Fibroblast of peridontal ligament (primary cell): ENCODE results near the gene ZXDC.

Source experiments
- DNase-seq: peaks from one replicate; pipeline ENCODE4 v3.0.0-alpha.2; 2010; ENCODE audit errors: extremely low read depth

The ZXDC gene, protein sequence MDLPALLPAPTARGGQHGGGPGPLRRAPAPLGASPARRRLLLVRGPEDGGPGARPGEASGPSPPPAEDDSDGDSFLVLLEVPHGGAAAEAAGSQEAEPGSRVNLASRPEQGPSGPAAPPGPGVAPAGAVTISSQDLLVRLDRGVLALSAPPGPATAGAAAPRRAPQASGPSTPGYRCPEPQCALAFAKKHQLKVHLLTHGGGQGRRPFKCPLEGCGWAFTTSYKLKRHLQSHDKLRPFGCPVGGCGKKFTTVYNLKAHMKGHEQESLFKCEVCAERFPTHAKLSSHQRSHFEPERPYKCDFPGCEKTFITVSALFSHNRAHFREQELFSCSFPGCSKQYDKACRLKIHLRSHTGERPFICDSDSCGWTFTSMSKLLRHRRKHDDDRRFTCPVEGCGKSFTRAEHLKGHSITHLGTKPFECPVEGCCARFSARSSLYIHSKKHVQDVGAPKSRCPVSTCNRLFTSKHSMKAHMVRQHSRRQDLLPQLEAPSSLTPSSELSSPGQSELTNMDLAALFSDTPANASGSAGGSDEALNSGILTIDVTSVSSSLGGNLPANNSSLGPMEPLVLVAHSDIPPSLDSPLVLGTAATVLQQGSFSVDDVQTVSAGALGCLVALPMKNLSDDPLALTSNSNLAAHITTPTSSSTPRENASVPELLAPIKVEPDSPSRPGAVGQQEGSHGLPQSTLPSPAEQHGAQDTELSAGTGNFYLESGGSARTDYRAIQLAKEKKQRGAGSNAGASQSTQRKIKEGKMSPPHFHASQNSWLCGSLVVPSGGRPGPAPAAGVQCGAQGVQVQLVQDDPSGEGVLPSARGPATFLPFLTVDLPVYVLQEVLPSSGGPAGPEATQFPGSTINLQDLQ

DNA sequence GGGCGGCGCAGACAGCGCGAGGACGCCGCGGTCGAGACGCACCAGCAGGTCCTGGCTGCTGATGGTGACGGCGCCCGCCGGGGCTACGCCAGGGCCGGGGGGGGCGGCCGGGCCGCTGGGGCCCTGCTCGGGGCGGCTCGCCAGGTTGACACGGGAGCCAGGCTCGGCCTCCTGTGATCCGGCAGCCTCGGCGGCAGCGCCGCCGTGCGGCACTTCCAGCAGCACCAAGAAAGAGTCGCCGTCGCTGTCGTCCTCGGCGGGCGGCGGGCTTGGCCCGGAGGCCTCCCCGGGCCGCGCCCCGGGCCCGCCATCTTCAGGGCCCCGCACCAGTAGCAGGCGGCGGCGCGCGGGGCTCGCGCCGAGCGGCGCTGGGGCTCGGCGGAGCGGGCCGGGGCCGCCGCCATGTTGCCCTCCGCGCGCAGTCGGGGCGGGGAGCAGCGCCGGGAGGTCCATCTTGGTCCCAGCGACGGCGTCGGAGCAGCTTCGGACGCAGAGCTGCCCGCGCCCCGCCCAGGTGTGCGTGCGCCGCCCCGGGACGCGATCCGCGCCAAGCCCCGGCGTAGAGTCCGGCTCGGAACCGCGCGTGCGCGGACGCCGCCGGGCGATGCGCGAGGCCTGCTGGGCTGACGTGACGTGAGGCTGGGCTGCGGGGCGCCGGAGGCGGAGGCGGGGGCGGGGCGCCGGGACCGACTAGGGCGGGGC is at the start of gene ZXDC:
ZXDC (minus strand) TSS at position 479 of the 702 bp plus-strand sequence; CDS start at position 453, 26 bp downstream.
- peak; percentile 91 for DNase-seq

DNA sequence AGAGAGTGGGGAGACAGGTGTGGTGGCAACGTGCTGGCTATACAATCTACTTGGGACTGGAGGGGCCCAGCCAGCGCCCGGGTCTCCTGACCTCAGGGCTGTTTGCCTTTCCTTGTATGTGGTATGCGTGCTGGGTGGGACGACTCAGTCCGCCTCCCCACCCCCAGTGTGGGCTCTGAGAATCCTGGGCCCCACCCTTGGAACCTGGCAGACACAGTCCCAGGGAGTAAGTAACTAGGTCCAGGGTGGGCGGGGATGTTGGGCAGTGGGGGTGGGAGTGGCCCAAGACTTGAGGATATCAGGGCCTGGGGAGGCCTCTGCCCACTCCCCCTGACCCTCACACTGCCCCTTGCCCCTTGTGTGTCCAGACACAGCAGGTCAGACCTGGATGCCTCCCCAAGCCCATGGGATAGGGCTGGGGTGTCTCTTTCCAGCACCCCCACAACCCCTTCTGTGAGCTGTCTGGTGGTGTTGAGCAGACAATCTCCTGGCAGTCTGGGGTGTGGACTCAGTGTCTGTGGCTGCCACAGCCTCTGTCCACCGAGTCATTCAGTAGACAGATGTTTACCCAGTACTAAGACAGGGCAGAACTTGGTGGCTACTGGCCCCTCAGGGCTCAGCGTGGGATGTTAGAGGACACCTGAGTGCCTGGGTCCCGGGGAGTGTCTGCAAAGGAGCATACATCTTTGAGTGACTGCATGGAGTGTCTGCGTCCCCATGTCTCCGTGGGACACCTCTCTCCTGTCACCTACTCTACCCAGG is 49.6 kb upstream of the ZXDC start:
- no peak for DNase-seq

DNA sequence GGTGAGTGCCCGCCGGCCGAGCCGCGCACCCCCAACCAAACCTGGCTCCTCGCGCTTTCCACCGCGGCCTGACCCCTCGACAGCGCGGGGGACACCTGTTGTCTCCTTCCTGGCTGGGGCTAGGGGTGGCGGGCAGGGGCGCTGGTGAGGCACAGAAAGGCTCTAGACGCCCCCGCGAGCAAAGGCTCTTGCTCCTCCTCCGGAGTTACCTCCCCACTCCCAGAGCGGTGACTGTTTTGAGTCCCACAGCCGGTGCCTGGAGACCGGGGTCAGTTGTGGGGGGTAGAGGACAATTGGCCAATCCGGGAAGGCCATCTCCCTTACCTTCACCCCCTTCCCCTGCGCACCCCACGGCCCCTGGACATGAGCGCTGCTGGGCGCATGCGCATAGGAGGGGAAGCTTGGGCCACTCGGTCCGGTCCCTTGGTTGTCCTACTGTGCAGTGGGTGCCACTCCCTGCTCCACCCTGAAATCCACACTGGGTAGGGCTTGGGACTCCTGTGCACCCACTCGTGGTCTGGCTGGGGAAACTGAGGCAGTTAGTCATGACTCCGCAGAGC is 48.8 kb upstream of the ZXDC start:
- no peak for DNase-seq

DNA sequence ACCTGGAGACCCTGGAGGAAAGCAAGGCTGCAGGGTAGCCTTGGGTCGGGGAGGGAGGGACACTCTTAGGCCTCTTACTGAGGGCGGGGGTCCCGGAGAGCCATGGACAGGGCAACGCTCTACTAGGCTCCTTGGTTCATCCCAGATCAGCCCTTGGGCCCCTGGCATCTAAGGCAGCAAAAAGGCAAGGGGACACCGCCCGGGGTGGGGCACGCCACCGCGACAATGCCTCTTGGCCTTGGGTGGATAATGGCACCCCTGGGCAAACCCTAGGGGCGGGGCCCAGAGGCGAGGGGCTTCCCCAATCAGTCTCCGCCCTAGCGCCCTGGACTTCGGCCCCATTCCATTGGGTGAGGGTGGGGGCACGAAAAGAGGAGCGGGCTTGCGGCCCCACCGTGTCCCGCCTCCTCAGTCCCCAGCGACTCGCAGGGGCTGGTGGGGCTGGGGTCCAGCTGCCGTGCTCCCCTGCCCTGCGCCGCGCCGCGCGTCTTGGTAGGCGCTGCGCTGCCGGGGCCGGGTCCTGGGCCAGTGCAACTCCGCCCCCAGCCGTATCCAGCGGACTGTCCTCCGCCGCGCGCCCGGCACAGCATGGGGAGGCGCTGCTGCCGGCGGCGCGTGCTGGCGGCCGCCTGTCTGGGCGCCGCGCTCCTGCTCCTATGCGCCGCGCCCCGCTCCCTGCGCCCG is 48.2 kb upstream of the ZXDC start, which contains the start of gene CHST13:
CHST13 (plus strand) TSS at position 411 of the 684 bp plus-strand sequence; CDS start at position 589, 178 bp downstream.
- no peak for DNase-seq

DNA sequence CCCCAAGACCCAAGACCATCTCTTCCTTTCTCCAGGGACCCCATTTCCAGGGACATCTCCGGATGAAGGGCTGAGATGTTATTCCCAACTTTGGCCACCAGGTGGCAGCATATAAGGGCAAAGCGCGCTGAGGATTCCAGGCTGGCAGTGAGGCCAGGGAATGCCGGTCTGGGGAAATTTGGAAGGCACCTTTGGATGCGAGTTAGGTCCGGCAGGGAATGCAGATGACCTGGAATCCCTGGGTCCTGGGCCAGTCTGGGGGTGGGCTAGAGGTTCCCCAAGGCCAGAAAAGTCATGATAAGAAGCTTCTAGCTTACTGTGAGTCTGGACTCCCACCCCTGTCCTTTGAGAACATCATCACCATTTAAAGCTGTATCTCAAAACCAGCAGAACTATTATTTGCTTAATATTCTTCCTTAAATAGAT is 46.7 kb upstream of the ZXDC start:
- DNase-seq: peak; percentile 57

DNA sequence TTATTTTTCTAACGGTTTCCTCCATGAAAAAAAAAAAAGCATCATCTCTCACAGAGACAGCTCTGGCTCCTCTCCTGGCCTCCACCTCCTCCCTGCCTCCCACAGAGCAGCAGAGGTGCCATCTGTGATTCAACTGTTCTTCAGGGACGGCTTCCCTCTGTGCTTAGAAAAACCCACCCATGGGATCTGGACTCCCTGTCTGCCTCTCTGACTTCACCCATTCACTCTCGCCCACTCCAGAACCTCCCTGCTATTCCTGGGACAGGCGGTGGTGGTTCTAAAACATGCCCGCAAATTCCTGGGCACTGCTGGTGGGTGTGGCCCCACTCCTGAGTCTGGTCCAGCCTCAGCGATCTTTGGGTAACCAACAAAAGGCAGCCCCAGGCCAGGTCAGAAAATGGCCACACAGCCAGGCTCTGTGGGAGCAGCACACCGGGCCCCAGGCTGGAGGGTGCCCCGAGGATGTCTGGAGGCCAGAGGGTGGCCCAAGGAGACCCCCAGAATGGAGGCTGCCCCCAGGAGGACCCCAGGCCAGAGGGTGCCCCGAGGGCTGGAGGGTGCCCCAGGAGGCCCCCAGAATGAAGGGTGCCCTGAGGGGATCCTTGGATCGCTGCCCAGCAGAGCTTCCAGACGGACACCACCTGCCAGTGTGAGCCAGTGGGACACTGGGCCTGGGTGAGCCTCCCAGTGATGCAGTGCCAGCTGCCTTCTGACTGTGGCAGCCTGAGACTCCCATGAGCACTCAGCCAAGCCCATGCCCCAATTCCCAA is 45.6 kb upstream of the ZXDC start:
- DNase-seq: no peak

DNA sequence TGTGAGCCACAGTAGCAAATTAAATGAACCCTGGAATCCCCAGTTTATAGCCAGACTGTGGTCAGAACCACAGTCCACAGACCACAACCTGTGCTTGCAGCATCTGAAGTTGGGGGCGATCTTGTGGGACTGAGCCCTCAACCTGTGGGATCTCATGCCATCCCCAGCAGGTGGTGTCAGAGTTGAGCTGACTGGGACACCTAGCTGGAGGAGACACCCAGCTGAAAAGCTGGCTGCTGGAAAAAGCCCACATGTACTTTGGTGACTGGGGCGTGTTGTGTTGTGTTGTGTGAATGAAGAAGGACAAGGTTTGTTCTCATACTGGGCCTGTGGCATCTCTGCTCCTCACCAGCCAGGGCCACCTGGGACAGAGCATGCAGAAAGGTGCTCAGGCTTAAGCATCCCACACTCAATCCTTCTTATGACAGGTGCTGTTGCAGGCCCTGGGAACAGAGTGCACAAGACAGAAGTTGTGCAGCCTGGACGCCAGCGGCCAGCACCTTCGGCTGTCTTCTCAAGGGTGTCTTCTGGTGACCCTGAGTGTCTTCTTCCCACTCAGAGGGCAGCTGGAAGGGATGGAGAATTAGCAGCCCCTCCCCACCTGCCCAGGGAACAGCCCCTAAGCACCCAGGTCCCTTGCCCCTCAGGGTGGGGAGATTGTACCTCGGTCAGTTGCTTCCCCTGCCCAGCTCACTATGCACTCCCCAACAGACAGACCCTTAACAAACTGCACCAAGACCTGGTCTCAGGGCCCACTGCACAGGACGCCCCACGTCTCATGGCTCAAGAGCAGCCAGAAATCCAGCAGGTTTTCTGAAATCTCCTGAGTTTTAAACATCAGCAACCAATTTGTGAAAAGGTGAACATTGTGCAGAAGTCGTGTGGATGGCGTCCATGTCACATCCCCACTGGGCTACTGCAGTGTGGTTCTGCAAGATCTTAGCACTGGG is 44.1 kb upstream of the ZXDC start:
- DNase-seq: no peak

DNA sequence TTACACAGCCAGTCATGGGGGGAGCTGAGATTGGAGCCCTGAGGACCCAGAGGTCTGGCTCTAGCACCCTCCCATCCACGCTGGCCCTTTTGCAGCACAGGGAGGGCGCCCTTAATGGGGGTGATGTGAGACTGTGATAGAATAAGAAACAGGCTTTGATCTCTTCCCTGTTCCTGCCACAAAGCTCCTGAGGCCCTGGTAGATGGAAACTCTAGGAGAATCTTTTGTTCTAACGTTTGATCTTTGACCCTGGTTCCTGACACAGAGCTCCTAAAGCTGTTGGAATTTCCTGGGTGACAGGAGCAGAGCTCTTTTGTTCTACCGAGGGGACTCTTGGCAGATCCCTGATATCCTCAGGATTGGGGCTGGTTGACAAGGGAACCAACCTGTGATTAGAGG is 43.1 kb upstream of the ZXDC start:
- DNase-seq: no peak

DNA sequence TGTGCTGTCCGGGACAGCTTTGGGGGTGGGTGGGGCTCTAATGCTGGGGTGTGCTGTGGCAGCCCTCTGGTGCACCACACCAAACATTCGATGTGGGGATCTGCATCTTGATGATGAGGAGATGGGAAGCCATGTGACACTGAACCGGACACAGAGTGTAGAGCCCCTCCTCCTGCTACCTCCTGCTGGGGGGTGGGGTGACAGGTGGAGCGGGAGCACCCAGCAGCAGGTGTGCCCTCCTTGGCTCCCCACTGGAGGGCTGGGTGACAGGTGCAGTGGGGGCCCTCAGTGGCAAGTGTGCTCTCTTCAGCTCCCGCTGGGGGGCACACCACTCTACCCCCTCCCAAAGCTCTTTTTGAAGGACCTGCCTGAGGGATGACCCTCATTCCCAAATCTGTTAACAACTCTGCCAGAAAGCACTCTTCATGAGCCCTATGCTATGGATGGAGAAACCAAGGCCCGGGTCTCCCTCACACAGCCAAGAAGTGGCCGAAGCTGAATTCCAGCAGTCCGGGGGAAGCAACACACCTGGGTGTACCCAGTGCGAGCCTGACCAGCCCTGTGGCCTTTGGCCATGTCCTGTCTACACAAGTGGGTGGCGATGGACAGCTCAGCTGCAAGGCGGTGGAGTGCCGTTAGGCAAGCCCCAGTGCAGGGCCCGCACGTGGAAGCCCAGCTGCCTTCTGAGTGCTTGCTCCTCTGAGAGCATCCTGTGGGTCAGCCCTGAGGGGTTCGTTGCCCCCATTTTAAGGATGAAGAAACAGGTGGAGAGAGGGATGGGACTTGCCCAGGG is 42.5 kb upstream of the ZXDC start:
- DNase-seq: no peak

DNA sequence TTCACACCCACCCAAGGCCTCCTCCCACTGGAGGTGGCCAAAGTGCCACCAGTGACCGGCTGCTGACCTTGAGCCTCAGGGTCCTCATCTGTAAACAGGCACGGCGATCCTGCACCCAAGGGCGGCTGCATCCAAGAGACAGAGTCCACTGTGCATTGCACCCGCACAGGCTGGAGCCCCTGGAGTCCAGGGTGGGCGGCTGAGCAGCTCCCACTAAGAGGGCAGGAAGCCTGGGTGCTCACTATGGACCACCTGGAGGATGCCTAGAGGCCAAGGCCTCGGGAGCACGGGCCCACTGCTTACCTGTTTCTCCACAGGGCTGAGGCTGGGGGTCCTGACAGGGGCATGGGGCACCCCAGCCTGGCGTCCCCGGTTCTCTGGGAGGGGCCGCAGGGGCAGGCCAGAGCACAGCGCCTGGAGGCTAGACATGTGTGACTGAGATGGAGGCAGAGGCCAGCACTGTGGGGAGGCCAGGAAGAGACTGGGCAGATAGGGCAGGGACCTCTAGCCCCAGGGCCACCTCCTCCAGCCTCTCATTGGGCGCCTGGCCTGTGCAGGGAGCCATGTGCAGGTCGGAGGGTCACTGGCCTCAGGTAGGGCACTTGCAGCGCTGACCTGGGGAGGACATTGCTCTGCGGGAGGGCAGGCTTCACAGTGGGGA is 41.7 kb upstream of the ZXDC start, which contains the start of gene UROC1:
UROC1 (minus strand) TSS at position 483 of the 661 bp plus-strand sequence; CDS start at position 429, 54 bp downstream.
- DNase-seq: no peak

DNA sequence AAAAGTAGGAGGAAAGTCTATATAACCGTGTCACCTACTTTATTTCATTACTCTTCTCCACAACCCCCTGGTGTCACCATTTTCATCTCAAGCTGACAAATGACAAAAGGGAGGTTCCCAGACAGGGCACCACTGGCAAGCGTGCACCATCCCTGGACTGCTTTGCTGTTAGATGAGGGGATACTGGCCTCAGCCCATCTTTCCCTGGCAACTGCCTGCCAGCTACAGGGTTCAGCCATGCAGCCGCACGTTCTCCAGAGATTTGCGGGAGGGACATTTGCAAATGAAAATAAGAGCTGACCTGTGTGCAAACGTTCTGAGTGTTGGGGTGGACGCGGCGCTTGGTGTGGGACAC is 41.2 kb upstream of the ZXDC start:
- no peak for DNase-seq

DNA sequence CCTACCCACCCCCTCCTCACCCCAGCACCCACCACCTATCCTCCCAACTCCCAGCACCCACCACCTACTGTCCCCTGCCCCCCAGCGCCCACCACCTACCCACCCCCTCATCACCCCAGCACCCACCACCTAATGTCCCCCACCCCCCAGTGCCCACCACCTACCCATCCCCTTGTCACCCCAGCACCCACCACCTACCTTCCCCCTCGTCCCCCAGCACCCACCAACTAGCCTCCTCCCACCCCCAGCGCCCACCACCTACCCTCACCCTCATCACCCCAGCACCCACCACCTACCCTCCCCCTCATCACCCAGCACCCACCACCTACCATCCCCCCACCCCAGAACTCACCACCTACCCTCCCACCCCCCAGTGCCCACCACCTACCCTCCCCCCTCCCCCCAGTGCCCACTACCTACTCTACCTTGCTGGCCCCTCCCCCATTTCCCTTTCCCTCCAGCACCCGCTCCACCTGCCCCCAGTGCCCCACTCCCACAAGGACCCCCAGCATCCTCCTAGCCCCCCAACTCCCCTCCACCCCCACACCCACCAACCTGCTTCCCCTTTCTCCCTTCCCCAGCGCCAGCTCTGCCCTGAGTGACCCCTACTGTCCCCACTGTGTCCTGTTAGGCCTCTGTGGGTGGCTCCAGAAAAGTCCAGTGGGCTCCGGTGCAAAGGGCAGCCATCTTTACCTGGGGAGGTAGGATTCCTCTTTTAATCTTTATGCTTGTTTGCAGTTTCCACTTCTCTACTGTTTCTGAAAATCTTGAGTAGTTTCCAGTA is 40.7 kb upstream of the ZXDC start:
- DNase-seq: no peak

DNA sequence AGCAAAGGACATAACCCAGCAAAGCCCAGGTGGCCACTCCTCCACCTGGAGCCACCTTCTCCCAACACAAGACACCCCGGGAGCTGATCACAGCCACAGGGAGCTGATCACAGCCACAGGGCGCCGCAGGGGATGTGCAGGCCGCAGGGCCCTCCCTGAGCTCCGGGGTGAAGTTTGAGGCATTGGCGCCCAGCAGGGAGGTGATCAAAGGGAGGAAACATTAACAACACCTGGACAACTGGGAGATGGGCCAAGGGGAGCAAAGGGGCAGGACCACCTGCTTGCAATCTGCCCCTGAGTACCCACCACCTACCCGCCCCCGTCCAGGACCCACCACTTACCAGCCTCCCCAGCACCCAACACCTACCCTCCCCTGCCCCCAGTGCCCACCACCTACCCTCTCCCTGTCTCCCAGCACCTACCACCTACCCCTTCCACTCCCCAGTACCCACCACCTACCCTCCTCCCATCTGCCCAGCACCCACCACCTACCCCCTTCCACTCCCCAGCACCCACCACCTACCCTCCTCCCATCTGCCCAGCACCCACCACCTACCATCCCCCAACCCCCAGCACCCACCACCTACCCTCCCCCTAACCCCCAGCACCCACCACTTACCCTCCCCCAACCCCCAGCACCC is 39.5 kb upstream of the ZXDC start:
- DNase-seq: no peak

DNA sequence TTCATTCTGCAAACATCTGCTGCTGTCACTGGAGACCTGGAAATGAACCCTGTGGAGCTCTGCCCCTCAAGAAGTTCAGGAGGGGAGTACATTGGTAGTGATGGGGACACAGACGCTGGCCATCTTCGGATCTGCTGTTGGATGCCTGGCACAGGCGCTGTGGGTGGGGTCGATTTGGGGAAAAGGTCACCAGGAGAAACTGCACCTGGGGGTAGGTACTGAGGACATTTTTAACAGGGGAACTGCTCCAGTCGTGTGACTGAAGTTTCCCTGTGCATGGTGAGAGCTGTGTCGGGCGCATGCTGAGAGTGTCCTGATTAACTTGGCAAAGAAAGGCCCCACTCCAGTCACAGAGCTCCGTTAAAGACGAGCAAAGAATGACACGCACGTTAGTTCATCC is 38.5 kb upstream of the ZXDC start:
- no peak for DNase-seq

DNA sequence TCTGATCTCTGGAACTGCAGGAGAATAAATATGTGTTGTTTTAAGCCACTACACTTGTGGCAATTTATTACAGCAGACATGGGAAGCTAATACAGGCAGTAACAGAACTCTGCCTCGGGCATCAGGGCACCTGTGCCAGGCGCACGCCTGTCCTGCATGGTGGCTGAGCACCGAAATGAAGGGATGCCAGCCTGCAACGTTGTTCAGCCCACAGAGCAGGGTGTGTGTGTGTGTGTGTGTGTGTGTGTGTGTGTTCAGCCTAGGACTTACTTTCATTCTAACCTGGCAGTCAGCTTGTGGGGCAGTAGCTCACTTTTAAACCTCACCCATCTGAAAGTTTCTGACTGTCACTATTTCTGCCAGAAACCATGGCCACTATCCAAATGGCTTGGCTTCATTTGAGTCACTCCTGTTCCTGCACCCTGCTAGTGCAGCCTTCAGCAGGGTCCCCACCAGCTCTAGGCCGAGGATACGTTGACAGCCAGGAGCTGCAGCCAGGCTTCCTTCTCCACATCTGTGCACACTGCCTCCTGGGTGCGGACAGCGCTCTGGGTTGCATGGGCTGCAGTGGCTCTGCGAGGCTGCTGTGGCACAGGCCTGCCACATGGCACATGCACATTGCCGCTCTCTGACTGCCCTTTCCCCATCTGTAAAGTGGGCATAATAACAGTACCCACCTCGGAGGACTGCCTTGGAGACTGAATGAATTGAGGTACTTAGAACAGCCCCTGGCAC is 37.4 kb upstream of the ZXDC start:
- no peak for DNase-seq
